Kidney (tissue), 14 donors: ENCODE data around the gene IL1RAPL2. TPM values are rescaled to one million over a fixed set of nuclear protein-coding genes. Genes with fewer than 3 reads are reported as not detected.

Source experiments
- DNase-seq, 5 donors: peaks; one replicate each; pipeline ENCODE4 v3.0.0-alpha.2; 2013 to 2020
- FAIRE-seq: peaks from 2 replicates; lab custom pipeline; 2012; peaks lifted over from hg19 to GRCh38; lab: Jason Lieb, UNC
- H3K27ac ChIP-seq, 2 donors: one replicate each; pipeline ENCODE4 v1.7.0; 2013; ENCODE audit warnings: low read depth in 2 of 2, low read length in 2 of 2, inconsistent platforms in 1 of 2
- H3K27me3 ChIP-seq: one replicate; pipeline ENCODE4 v1.7.1; 2013; ENCODE audit warnings: low read length, inconsistent platforms; ENCODE audit not compliant: control insufficient read depth, insufficient read depth
- H3K36me3 ChIP-seq, 3 donors: one replicate each; pipeline versions ENCODE4 v1.7.0 to v1.7.1; 2013; ENCODE audit warnings: low read length in 3 of 3, control low read depth in 1 of 3, inconsistent platforms in 1 of 3; ENCODE audit not compliant: insufficient read depth in 3 of 3, control insufficient read depth in 2 of 3
- H3K4me1 ChIP-seq, 3 donors: one replicate each; pipeline versions ENCODE4 v1.7.0 to v1.7.1; 2013; ENCODE audit warnings: low read length in 3 of 3, inconsistent platforms in 1 of 3, low read depth in 1 of 3; ENCODE audit not compliant: control insufficient read depth in 2 of 3, insufficient read depth in 2 of 3
- H3K4me3 ChIP-seq, 3 donors: one replicate each; pipeline versions ENCODE4 v1.7.0 to v1.8.1; 2013; ENCODE audit warnings: low read length in 3 of 3, control low read depth in 1 of 3, inconsistent platforms in 1 of 3
- H3K9ac ChIP-seq, 3 donors: one replicate each; pipeline versions ENCODE4 v1.7.0 to v1.7.1; 2013; ENCODE audit warnings: low read length in 3 of 3, control low read depth in 1 of 3, inconsistent platforms in 1 of 3
- H3K9me3 ChIP-seq, 3 donors: one replicate each; pipeline versions ENCODE4 v1.7.0 to v1.7.1; 2013; ENCODE audit warnings: low read length in 3 of 3, control low read depth in 1 of 3, inconsistent platforms in 1 of 3; ENCODE audit not compliant: control insufficient read depth in 2 of 3, insufficient read depth in 1 of 3
- CTCF ChIP-seq: IDR thresholded peaks from 3 replicates; pipeline ENCODE4 v1.5.1; 2012; ENCODE audit warnings: mild to moderate bottlenecking, moderate library complexity, borderline replicate concordance; ENCODE audit not compliant: insufficient read depth; ENCODE audit errors: extremely low read depth
- intact Hi-C: fragments of 100-400 bp; cut with DNase I; formaldehyde crosslinking; loops from one replicate; pipeline ENCODE4 v1.11.1; 2022
- polyA plus RNA-seq: library from polyadenylated mRNA; stranded (reverse); fragments of 350-450 nt; fragmentation: Illumina TruSeq; extraction: RNeasy Lipid Tissue Mini Kit (QIAGEN cat#74804); gene quantifications from one replicate; pipeline ENCODE4 v1.2.3, GENCODE V29; 2014; ENCODE audit warnings: low read depth, low replicate concordance; ENCODE audit not compliant: insufficient read depth
- total RNA-seq: library from RNA; stranded (reverse); fragmentation: NEBNext Ultra II Directional; extraction: Animal tissue kit (Norgen Biotek cat#: 25700); gene quantifications from one replicate; pipeline ENCODE4 v1.2.1, GENCODE V29; 2021
- donor health status: control.
- donor health status: control.
- donor health status: control.
- donor health status: control.
- donor health status: control.
- donor health status: DM: yes; HTN: yes; CAD: no.
- donor health status: Normal renal cell carcinoma (clear cell type).

IL1RAPL2 gene
- total and polyA plus RNA-seq, 2 donors from 2014 or later = 0.13 to 0.25 TPM

GRCh38 chrX:105618393-105619101 is 1052.5 kb downstream of the IL1RAPL2 start:
- intact Hi-C loops = no loop called here
- Histone ChIP-seq H3K36me3 (no peaks in the 10 kb centered on the region), H3K27me3 (no peaks in the 10 kb centered on the region), H3K4me1 (no peaks in the 10 kb centered on the region), H3K9me3 (no peaks in the 10 kb centered on the region), H3K4me3 (no peak overlapping the region), H3K27ac (no peak overlapping the region), H3K9ac (no peak overlapping the region)
- FAIRE-seq = no peak
- TF ChIP-seq CTCF = no peak
- peak in 1 of 5 donors; percentile 7 for DNase-seq

GRCh38 chrX:105634180-105634579 is 1068.2 kb downstream of the IL1RAPL2 start:
- Histone ChIP-seq H3K4me3 (no peak overlapping the region), H3K27ac (no peak overlapping the region), H3K36me3 (no peaks in the 10 kb centered on the region), H3K9ac (no peak overlapping the region), H3K27me3 (no peaks in the 10 kb centered on the region), H3K9me3 (no peaks in the 10 kb centered on the region), H3K4me1 (no peaks in the 10 kb centered on the region)
- FAIRE-seq = no peak
- no peak for TF ChIP-seq CTCF
- intact Hi-C loops = no loop called here
- no peak for DNase-seq

- intact Hi-C loops = no loop called here
- TF ChIP-seq CTCF = no peak
- Histone ChIP-seq H3K4me3 (no peak overlapping the region), H3K9me3 (no peaks in the 10 kb centered on the region), H3K27me3 (no peaks in the 10 kb centered on the region), H3K27ac (no peak overlapping the region), H3K4me1 (no peaks in the 10 kb centered on the region), H3K36me3 (no peaks in the 10 kb centered on the region), H3K9ac (no peak overlapping the region)
- FAIRE-seq (no peak), DNase-seq (no peak)
Measured at GRCh38 chrX:105635794-105636193, 1069.8 kb downstream of the IL1RAPL2 start.
